DOHH2 (cell line): ENCODE data around the gene ADCY7.

Experiments used
- H3F3A ChIP-seq: fragments of 200-600 bp; sonication (generic), shearing (Covaris generic); 2 replicates; pipeline ENCODE4 v1.6.0; 2016; ENCODE audit warnings: antibody characterized with exemption, mild to moderate bottlenecking; ENCODE audit not compliant: control insufficient read depth, insufficient read depth
- H3K27ac ChIP-seq: fragments of 200-600 bp; sonication (generic); 2 replicates; pipeline ENCODE4 v1.5.1; 2014; ENCODE audit warnings: low read depth, mild to moderate bottlenecking, low read length, moderate library complexity
- H3K27me3 ChIP-seq: fragments of 200-600 bp; sonication (generic); 2 replicates; pipeline ENCODE4 v1.6.1; 2014; ENCODE audit warnings: mild to moderate bottlenecking, low read length, mixed read lengths; ENCODE audit not compliant: control insufficient read depth
- H3K36me3 ChIP-seq: fragments of 200-600 bp; sonication (generic); 2 replicates; pipeline ENCODE4 v1.6.1; 2014; ENCODE audit warnings: mild to moderate bottlenecking, low read length, moderate library complexity, mixed read lengths; ENCODE audit not compliant: control insufficient read depth
- H3K4me1 ChIP-seq: fragments of 200-600 bp; sonication (generic); 2 replicates; pipeline ENCODE4 v1.6.1; 2014; ENCODE audit warnings: mild to moderate bottlenecking, low read length, mixed read lengths; ENCODE audit not compliant: control insufficient read depth
- H3K4me2 ChIP-seq: fragments of 200-600 bp; sonication (generic); 2 replicates; pipeline ENCODE4 v1.6.0; 2014; ENCODE audit warnings: mild to moderate bottlenecking, low read length, moderate library complexity
- H3K4me3 ChIP-seq: fragments of 200-600 bp; sonication (generic); 2 replicates; pipeline ENCODE4 v1.5.1; 2014; ENCODE audit warnings: mild to moderate bottlenecking, low read length, mixed read lengths
- H3K79me2 ChIP-seq: fragments of 200-600 bp; sonication (generic); 2 replicates; pipeline ENCODE4 v1.6.1; 2014; ENCODE audit warnings: mild to moderate bottlenecking, low read length, mixed read lengths; ENCODE audit not compliant: control insufficient read depth
- H3K9me2 ChIP-seq: fragments of 200-600 bp; sonication (generic); replicated peaks from 2 replicates; pipeline ENCODE4 v1.6.1; 2014; ENCODE audit warnings: mild to moderate bottlenecking, low read length, mixed read lengths; ENCODE audit not compliant: control insufficient read depth
- H3K9me3 ChIP-seq: fragments of 200-600 bp; sonication (generic); 2 replicates; pipeline ENCODE4 v1.6.1; 2014; ENCODE audit warnings: antibody characterized with exemption, low read length, mixed read lengths; ENCODE audit not compliant: control insufficient read depth, insufficient read depth
- H4K20me1 ChIP-seq: fragments of 200-600 bp; sonication (generic); 2 replicates; pipeline ENCODE4 v1.6.0; 2014; ENCODE audit warnings: low read depth, mild to moderate bottlenecking, antibody characterized with exemption, low read length, moderate library complexity; ENCODE audit not compliant: control insufficient read depth, insufficient read depth
- CTCF ChIP-seq: fragments of 200-600 bp; sonication (generic); IDR thresholded peaks from one replicate; pipeline ENCODE4 v1.5.1; 2014; ENCODE audit warnings: antibody characterized with exemption, mild to moderate bottlenecking, low read depth, low read length; ENCODE audit not compliant: poor library complexity, severe bottlenecking
- EZH2phosphoT487 ChIP-seq: fragments of 200-600 bp; sonication (generic); IDR thresholded peaks from 2 replicates; pipeline ENCODE4 v1.6.1; 2017; ENCODE audit warnings: borderline replicate concordance, mild to moderate bottlenecking, antibody characterized with exemption, low read length, moderate library complexity, mixed read lengths

Gene ADCY7

GRCh38 chr16:50282955-50283631 is 16.7 kb downstream of the ADCY7 start:
- Histone ChIP-seq H3K4me2 (no peak overlapping the region), H3K4me3 (no peak overlapping the region), H3K9me3 (no peaks in the 10 kb centered on the region), H3K36me3 (peaks cover 4% of the 10 kb centered on the region; the same call in 1 of the 2 replicates), H3K4me1 (peaks cover 63% of the 10 kb centered on the region), H3K27ac (no peak overlapping the region), H3K9me2 (no peaks in the 10 kb centered on the region), H3F3A (peaks cover 11% of the 10 kb centered on the region; the same call in 1 of the 2 replicates), H3K27me3 (no peaks in the 10 kb centered on the region), H3K79me2 (peaks cover 54% of the 10 kb centered on the region), H4K20me1 (no peaks in the 10 kb centered on the region)
- TF ChIP-seq CTCF (no peak), EZH2phosphoT487 (no peak)

GRCh38 chr16:50284131-50284911 is 18.0 kb downstream of the ADCY7 start:
- peaks cover 10% of the 10 kb centered on the region; the same call in 1 of the 2 replicates for H3F3A ChIP-seq
- peaks cover 57% of the 10 kb centered on the region for H3K4me1 ChIP-seq
- peaks cover 7% of the 10 kb centered on the region; the same call in 1 of the 2 replicates for H3K36me3 ChIP-seq
- TF ChIP-seq EZH2phosphoT487: no peak
- no peak for TF ChIP-seq CTCF
- H3K9me3 ChIP-seq: no peaks in the 10 kb centered on the region
- no peaks in the 10 kb centered on the region for H4K20me1 ChIP-seq
- H3K27ac ChIP-seq: no peak overlapping the region
- peaks cover 54% of the 10 kb centered on the region for H3K79me2 ChIP-seq
- H3K4me2 ChIP-seq: peak overlapping the region; percentile 45
- H3K27me3 ChIP-seq: no peaks in the 10 kb centered on the region
- H3K9me2 ChIP-seq: no peaks in the 10 kb centered on the region
- H3K4me3 ChIP-seq: no peak overlapping the region

GRCh38 chr16:50285406-50286003 is 19.2 kb downstream of the ADCY7 start:
- Histone ChIP-seq H3F3A (peaks cover 2% of the 10 kb centered on the region; the same call in 1 of the 2 replicates), H3K27me3 (no peaks in the 10 kb centered on the region), H3K4me2 (no peak overlapping the region), H3K4me1 (peaks cover 46% of the 10 kb centered on the region), H4K20me1 (no peaks in the 10 kb centered on the region), H3K36me3 (peaks cover 7% of the 10 kb centered on the region; the same call in 1 of the 2 replicates), H3K4me3 (no peak overlapping the region), H3K27ac (no peak overlapping the region), H3K9me2 (no peaks in the 10 kb centered on the region), H3K79me2 (peaks cover 45% of the 10 kb centered on the region), H3K9me3 (no peaks in the 10 kb centered on the region)
- TF ChIP-seq CTCF (no peak), EZH2phosphoT487 (no peak)
